HG03439 (cell line): ENCODE results near the gene NYNRIN.

Experiments
- ATAC-seq: cut with Tn5 transposase; IDR thresholded peaks from one replicate; pipeline ENCODE4 v1.9.1; 2021; ENCODE audit warnings: mild to moderate bottlenecking, moderate library complexity; ENCODE audit not compliant: unreplicated experiment

Gene NYNRIN

DNA sequence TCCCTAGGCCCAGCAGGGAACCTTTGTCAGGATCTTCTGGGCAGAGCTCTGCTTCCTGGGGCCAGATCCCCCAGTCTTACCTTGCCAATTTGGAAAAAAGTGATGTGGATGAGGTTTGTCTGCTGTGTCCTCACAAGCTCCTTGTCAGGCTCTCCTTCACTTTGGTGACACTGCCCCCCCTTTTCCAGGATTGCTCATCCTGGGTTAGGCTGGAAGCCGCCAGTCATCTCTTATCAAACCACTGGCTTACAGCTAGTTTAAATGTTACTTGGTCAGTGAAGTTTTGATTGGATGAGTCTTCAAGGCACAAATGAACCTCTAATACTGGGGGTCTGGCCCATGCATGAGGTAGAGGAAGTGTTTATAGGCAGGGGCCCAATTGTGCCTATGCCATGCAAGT, 15.3 kb downstream of the NYNRIN start:
- ATAC-seq, result no peak

DNA sequence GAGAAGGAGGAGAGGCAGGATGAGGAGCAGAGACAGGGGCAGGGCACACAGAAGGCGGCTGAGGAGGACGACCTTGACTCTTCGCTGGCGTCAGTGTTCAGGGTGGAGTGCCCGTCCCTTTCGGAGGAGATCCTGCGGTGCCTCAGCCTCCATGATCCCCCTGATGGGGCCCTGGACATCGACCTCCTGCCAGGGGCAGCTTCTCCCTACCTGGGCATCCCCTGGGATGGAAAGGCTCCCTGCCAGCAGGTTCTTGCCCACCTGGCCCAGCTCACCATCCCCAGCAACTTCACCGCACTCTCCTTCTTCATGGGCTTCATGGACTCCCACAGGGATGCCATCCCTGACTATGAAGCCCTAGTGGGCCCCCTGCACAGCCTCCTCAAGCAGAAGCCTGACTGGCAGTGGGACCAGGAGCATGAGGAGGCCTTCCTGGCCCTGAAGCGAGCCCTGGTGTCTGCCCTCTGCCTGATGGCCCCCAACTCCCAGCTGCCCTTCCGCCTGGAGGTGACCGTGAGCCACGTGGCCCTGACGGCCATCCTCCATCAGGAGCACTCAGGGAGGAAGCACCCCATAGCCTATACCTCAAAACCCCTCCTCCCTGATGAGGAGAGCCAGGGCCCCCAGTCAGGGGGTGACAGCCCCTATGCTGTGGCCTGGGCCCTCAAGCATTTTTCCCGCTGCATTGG, 16.1 kb downstream of the NYNRIN start:
- no peak for ATAC-seq

DNA sequence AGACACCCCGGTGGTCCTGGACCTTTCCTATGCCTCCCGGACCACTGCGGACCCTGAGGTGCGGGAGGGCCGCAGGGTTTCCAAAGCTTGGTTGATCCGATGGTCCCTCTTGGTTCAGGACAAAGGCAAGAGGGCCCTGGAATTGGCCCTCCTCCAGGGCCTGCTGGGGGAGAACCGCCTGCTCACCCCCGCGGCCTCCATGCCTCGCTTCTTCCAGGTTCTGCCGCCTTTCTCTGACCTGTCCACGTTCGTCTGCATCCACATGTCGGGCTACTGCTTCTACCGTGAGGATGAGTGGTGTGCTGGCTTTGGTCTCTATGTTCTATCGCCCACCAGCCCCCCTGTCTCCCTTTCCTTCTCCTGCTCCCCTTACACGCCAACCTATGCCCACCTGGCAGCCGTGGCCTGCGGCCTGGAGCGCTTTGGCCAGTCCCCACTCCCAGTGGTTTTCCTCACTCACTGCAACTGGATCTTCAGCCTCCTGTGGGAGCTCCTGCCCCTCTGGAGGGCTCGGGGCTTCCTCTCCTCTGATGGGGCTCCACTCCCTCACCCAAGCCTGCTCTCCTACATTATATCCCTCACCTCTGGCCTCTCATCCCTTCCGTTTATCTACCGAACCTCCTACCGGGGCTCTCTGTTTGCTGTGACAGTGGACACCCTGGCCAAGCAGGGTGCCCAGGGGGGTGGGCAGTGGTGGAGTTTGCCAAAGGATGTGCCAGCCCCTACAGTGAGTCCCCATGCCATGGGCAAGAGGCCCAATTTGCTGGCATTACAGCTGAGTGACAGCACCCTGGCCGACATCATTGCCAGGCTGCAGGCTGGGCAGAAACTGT, 16.8 kb downstream of the NYNRIN start:
- ATAC-seq, result no peak

DNA sequence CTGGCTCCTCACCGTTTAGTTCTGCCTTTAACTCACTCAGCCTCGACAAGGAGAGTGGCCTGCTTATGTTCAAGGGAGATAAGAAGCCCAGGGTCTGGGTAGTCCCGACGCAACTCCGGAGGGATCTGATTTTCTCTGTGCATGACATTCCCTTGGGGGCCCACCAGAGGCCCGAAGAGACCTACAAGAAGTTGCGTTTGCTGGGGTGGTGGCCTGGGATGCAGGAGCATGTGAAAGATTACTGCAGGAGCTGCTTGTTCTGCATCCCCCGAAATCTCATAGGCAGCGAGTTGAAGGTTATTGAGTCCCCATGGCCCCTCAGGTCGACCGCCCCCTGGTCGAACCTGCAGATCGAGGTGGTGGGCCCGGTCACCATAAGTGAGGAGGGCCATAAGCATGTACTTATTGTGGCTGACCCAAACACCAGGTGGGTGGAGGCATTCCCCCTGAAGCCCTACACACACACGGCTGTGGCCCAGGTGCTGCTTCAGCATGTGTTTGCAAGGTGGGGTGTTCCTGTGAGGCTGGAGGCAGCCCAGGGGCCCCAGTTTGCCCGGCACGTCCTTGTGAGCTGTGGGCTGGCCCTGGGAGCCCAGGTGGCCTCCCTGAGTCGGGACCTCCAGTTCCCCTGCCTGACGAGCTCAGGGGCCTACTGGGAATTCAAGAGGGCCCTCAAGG, 17.6 kb downstream of the NYNRIN start:
- no peak for ATAC-seq

DNA sequence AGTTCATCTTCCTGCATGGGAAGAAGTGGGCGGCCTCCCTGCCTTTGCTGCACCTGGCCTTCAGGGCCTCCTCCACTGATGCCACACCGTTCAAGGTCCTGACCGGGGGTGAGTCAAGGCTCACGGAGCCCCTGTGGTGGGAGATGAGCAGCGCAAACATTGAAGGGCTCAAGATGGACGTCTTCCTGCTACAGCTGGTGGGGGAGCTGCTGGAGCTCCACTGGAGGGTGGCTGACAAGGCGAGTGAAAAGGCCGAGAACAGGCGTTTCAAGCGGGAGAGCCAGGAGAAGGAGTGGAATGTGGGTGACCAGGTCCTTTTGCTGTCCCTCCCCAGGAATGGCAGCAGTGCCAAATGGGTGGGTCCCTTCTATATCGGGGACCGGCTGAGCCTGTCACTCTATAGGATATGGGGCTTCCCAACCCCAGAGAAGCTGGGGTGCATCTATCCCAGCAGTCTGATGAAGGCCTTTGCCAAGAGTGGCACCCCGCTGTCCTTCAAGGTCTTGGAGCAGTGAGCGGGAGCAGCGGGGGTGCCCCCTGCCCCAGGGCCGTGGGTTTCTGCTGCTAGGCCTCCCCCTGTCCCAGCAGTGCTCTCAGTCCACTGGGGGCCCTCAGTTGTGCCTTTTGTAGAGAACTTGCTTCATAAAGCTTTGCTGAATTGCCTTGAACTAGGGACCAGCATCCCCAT, 18.3 kb downstream of the NYNRIN start:
- ATAC-seq, result no peak

DNA sequence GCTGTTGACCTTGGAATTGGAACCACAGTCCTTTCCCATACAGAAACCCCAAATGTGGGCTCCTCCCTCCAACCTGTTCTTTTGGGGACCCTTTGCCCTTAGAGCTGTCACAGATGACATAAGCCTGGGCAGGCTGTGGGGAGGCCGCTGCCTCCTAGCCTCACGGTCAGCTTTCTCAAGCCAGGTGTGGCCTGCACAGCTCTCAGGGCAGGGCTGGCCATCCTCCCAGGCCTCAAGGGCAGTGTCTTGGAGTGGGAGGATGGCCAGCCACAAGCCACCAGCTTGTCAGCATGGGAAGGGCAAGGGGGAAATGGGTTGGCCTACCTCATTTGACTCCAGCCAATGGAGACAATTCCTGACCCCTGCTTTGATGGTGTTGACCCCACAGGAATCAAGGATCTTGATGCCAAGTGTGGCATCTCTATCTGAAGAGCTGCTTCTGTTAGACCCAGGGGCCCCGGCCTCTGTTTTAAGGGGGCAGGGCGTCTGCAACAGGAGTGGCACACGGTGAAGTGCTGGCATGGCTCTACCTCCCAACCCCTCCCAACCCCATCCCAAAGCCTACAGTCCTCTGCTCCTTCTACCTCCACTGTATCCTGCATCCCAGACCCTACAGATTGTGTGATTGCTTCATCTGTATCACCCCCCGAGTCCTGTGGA, 19.2 kb downstream of the NYNRIN start:
- no peak for ATAC-seq

DNA sequence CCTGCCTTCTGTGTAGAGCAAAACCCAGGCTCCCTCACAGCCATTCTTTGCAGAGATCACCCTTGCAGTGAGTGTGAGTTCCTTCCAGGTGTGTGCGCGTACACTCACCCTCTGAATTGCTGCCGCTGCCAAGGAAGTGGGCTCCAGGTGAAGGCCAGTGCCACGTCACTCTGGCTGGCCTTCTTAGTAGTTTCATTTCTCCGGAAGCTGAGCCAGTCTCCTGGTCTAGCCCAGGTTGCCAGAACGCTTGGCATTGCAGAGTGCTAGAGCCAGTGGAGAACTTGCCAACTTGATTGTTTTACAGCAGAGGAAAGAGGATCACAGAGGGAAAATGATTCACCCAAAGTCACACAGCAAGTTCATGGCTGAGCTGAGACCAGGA, 19.7 kb downstream of the NYNRIN start:
- ATAC-seq, result no peak

DNA sequence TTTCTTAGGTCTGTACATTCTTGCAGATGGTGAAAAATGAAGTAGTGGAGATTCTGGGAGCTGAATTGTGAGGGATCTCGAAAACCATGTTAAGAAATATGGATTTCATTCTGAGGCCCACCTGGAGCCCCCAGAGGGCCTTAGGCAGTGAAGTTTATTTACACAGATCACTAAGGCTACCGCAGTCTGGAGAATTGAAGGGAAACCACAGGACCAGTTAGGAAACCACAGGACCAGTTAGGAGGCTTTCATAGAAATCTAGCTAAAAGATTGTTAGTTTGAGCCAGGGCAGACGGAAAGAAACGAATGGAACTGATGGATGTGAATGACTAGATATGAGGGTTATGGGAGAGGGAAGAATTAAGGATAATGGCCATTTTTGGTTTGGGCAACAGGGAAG, 23.5 kb downstream of the NYNRIN start:
- ATAC-seq, result no peak

DNA sequence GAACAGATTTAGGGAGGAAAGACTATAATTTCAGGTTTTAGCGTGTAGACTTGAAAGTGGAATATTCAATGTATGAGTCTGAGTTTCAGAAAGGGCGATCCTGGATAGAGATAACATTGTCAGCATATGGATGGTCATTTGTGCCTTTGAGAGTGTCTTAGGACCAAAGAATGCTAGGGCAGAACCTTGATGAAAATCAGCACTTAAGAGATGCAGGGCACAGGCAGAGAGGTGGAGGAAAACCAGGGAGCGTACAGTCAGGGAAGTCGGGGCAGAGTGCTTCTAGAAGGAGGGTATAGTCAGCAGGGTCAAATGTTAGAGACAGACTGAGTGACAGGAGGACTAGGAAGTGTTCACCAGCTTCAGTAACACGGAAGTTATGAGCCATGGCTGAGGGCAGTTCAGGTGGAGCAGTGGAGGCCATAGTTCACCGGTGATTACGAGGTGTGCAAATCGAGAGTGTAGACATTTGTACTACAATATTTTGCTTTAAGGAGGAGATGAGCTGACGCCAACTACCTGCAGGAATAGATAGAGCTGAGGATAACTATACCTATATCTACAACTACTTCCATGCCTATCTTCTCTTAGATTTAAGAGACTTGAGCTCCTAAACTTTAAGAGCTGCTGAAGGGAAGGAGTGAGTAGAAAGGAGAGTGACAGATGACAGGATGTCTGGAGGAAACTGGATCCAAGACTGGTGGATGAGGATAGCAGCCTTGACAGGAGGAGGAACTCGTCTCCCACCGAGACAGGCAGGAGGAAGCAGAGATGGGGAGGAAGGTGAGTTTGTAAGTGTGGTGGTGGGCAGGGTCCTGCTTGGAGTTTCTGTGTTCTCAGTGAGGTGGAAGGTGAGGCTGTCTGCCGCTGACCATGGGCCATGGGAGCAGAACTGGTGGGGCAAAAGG, 24.1 kb downstream of the NYNRIN start:
- ATAC-seq, result no peak

DNA sequence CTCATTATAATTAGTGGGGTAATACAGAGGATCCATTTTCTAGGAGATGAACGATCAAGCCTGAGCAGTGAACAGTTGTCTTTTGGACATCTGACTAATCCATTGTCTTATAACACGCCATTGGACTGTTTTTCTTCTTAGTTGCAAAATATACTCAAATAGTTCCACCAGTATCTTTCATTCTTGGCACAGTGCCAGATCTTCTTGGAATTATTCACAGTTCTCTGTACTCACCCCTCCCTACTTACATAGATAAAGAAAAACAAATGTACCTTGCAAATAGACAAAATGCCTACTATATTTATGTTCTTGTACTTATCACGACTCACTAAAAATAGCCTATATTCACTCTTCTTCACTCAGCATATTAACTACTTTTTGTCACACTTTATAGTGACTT, 26.9 kb downstream of the NYNRIN start:
- ATAC-seq, result no peak

DNA sequence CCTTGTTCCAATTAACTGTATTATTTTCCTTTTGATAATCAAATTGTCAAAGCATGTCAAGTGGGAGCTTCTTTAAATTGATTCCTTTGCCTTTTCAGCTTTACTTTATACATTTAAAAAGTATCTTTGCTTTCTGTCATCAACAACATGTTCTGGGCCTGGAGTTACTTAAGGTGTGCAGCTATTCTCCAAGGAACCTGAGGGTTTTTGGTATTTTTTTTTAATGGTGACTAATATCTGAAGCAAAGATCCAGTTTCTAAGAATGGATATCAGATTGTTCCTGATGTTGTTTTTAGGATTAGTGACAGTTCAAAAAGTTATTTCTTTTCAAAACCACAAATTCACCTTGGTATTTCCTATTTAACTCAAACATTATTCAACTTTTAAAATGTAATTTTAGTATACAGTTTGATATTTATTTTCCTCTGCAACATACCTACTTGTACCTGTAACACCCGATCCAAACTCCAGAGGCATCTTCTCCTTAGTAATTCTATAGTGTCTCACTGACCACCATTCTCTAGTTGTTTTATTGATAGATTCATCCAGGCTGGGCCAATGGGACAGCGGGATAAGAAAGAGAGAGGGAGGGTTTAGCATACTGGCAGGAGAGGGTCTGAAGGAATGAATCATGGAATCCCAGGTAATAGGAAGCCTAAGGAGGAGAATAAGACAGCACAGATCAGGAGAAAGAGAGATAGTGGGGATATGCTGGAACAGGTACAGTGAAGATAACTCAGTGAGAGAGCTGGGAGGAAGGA, 27.5 kb downstream of the NYNRIN start:
- ATAC-seq, result no peak

DNA sequence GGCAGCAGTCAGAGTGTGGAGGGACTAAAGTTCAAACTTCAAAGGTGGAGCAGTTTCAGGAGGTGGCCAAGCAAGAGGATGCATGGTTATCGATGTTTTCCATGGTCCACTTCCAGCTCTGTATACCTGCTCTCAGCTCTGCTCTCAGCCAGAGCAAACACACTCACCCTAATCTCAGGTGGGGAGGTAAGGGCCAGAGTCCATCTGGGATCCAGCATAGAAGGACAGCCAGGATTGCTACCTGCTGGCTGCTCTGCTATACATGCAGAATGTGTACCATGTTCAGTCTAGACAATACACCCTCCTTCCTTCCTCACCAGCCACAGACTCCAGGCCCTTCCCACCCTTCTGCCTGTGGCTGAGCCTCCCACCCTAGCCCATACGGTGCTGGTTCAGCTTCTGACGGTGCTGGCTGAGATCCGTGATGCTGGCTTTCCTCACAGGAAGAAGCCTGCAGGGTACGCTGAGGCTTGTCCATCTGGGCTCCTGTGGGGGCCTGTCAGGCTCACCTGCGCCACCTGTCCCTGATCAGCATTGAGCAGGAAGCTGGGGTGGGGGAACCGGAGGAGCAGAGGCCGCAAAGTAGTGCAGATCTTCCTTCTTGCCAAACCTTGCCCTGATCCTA, 28.2 kb downstream of the NYNRIN start:
- no peak for ATAC-seq

DNA sequence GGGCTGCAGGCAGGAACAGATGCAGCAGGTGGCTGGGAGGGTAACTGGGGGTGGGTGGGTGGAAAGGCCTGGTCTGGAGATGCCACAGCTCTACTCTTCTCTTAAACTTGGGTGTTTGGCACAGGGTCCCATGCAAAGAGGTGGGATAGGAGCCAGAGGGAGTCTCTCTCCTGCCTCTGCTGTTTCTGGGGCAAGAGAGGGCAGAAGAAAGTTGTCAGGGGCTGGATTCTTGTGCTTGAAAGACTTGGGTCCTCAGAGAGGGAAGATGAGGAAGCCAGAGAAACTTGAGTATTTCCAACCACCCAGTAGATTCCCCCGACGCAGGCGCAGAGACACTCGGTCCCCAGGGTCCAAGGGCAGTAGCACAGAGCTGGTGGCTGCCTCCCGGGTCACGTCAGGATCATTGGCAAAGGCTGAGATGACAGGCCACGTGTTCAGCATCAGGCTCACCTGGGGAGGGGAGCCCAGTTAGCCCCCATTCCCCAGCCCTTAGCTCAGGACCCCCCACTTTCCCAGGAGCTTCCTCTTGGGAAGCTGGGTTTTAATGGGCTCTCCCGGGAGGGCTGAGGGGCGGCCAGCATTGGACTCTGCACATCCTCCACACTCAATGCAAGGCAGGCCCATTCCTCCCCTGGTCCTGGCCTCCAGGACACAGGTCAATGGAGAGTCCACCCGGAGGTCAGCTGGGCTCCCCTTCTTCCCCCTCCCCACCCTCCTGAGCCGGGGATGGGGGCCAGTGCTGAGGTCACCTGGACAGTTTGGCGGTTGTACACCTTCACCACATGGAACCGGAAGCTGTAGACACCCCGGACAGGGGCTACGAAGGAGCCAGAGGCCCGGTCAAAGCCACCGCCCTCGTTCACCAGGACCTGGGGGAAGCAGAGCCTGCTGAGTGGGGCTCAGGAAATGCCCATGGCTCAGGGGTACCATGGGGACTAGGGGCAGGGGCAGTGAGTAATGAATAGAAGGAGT, 29.0 kb downstream of the NYNRIN start:
- ATAC-seq, result no peak

DNA sequence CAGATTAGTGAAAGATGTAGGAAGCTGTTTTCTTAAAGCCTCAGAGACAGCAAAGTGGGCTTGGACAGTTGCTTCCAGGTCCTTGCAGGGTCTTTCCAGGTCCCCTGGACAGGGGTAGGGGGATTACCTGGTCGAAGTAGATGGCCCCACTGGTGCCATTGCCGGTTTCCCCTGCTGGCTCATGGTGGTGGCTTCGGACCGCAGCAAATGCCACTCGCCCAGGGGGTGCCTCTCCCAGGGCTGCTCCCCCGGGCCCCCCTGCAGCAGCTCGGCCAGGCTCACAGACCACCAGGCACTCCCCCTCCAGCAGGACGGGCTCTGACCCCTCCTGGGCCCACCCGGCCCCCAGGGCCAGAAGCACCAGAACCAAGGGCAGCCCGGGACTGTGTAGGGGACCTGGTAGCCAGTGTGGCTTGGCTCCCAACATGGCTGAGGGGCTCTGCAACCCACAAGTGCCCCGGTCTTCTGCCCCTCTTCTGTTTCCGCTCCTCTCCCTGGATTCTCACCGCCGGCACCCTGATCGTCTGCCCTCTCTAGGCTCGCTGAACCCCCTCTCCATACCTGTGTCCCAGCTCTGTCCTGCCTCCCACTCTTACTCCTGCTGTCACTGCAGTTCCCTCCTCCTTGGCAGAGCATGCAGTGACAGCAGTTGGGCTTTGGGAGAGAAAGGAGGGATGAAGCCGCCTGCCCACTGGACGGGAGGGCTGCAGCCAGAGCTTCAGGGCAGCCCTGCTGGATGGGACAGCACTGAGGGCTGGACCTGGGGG, 30.0 kb downstream of the NYNRIN start:
- ATAC-seq, result no peak

DNA sequence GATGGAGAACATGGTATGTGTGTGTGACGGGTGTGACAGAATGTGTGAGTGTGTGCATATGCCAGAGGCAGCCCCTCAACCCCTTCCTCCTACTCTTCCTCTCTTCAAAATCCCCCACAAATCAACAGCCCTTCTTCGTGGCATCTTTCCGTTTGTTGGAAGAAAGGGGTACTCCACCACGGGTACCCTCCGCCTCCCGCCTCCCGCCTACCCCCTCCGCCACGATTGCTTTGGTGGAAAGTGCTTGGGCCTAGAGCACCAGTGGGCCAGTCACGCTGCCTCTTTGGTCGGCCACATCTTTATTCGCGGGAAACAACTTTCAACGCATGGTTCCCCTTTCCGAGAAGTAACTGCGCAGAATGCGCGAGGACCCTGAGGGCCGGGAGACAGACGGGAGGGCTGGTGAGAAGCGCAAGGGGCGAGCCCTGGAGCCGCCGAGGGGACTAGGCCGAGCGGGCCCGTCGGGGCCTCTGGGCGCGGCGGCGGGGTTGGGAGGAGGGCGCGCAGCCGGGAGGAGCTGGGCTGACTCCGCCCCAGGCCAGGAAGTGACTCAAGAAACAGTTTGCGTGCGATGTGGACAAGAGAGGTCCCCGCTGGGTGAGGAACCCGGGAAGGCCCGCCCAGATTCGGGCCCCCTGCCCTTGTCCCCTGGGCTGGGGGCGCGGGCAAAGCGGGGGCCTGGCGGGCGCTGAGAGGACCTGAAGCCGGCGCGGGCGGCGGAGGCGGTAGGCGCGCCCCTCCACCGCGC, 30.8 kb downstream of the NYNRIN start, which contains the start of the genes CBLN3 and KHNYN:
CBLN3 (minus strand) TSS at position 274 of the 748 bp plus-strand sequence. CDS start 614 bp downstream, outside the sequence.
KHNYN (plus strand) TSS at position 560 of the 748 bp plus-strand sequence. CDS start 777 bp downstream, outside the sequence.
- ATAC-seq, result peak; percentile 78
